Measurements from ENCODE around the gene CLCN1. TPM values are rescaled to one million over a fixed set of nuclear protein-coding genes. Genes with fewer than 3 reads are reported as not detected.
A peak's percentile ranks its signal among the peaks of the same experiment; 100 is the strongest.

The CLCN1 gene
- total RNA-seq, 1 experiment from 2014 or later, result 0.55 TPM

DNA sequence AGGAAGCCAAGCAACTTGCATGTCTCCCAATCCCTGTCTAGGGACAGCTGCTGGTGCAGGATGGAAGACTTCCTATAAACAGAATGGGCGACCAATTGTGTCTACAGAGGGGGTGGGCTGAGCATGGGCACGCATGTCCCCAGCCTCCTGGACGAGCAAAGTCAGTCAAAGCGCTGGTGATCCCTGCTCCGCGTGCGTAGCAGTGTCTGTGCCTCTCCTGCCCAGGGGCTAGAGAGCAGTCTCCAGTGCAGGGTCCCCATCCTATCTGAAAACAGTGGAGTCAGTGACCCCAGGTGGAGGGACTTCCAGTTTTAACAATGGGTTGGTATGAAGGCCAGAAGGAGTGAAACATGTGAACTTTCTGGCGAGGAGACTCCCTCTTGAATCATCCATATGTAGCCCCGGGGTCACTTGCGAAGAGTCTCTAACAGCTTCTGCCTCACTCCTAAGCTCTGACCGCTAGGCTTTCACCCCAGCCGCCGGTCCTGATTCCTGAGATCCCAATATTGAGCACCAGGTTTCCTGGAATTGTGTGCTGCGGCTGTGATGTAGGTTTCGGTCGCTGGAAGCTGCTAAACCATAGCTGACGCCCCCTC lies 28.5 kb upstream of the CLCN1 start:
- Histone ChIP-seq H4K20me1 (ENCODE audit: low read length) (peaks cover 18% of the 10 kb centered on the region; the same call in 1 of the 2 replicates), H3K27ac (ENCODE audit: low read length) (peak overlapping the region; percentile 26; the same call in 1 of the 2 replicates), H3K9ac (ENCODE audit: low read length) (peak overlapping the region; percentile 15; the same call in 1 of the 2 replicates), H3K27me3 (ENCODE audit: low read length) (no peaks in the 10 kb centered on the region), H3K4me3 (ENCODE audit: low read length) (no peak overlapping the region; the same call in 1 of the 2 replicates), H3K9me3 (ENCODE audit: low read length) (no peaks in the 10 kb centered on the region), H3K36me3 (ENCODE audit: low read depth, low read length) (peaks cover 19% of the 10 kb centered on the region), H3K4me2 (ENCODE audit: low read length) (peak overlapping the region; percentile 99; the same call in 1 of the 2 replicates), H3K79me2 (ENCODE audit: low read length) (peaks cover 49% of the 10 kb centered on the region), H2AFZ (ENCODE audit: low read length) (peak overlapping the region; percentile 79), H3K4me1 (ENCODE audit: insufficient read depth, low read length) (peaks cover 47% of the 10 kb centered on the region), H3K9me2 (replicated peaks; ENCODE audit: low read length) (no peaks in the 10 kb centered on the region), H3F3A (ENCODE audit: low read length, unreplicated experiment) (no peaks in the 10 kb centered on the region)
- BruUV-seq (replicated peaks), result TSS peak; percentile 14
- no peak for ATAC-seq
- POLR2A ChIA-PET (ENCODE audit: unreplicated experiment), result interaction anchor here (1.0 kb wide), 1 partner anchor 8 kb away, joined by 6 read pairs; no protein-coding TSS in a partner anchor
- intact Hi-C loops (cut with micrococcal nuclease), result no loop called here
- no peak for DNase-seq
- TF ChIP-seq, protein P1, sequence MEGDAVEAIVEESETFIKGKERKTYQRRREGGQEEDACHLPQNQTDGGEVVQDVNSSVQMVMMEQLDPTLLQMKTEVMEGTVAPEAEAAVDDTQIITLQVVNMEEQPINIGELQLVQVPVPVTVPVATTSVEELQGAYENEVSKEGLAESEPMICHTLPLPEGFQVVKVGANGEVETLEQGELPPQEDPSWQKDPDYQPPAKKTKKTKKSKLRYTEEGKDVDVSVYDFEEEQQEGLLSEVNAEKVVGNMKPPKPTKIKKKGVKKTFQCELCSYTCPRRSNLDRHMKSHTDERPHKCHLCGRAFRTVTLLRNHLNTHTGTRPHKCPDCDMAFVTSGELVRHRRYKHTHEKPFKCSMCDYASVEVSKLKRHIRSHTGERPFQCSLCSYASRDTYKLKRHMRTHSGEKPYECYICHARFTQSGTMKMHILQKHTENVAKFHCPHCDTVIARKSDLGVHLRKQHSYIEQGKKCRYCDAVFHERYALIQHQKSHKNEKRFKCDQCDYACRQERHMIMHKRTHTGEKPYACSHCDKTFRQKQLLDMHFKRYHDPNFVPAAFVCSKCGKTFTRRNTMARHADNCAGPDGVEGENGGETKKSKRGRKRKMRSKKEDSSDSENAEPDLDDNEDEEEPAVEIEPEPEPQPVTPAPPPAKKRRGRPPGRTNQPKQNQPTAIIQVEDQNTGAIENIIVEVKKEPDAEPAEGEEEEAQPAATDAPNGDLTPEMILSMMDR (conservative IDR thresholded peaks at IDR 0.05; ENCODE audit: low read depth, low read length), result no peak
- TF ChIP-seq EZH2phosphoT487 (IDR thresholded peaks at IDR 0.05; ENCODE audit: borderline replicate concordance, low read length) (no peak), EZH2 (IDR thresholded peaks at IDR 0.05; ENCODE audit: low read length, unreplicated experiment) (no peak)
- CTCF ChIA-PET, result interaction anchor here (0.9 kb wide), 2 partner anchors 12 to 72 kb away, joined by 3 to 5 read pairs; no protein-coding TSS in a partner anchor

DNA sequence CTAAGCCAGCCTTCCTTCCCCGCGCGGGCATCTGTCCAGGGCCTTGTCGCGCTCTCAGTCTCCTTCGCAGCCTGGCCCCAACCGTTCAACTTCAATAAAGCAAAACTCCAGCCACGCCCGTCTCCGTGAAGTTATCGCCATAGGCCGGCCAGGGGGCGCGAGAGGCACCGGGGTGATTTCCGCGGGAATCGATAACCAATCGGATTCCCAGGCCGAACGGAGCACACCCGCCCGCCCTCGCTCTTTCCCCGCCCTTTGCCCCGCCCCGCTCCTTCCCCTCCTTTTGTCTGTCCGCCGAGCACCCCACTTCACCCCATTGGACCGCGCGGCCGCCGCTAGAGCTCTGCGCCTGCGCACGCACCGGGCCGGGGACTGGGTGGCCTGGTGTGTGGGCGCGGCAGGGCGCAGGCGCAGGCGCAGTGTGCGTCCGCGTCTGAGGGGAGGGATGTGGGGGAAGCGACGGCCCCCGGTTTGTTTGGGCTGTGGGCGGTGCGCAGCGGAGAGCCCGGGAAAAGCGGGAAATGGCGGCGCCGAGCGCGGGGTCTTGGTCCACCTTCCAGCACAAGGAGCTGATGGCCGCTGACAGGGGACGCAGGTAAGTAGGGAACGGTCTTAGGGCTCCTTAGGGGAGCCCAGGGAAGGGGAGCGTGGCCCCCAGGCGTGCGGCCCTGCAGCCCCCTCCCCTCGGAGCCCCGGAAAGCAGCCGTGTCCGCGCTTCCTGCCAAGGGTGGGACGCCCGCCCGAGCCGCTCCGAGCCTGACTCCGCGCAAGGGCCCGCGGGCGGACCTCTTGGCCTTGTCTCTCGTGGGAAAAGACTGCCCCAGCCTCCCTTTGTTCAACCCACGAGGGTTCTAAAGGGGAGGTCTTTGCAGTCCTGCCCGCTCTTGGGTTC lies 27.7 kb upstream of the CLCN1 start, which contains the start of gene CASP2:
Gene CASP2 (plus strand): TSS at position 417 of the 892 bp plus-strand sequence. CDS start 105 bp downstream, at position 522.
- POLR2A ChIA-PET (ENCODE audit: unreplicated experiment), result interaction anchor here (1.0 kb wide), 1 partner anchor 9 kb away, joined by 6 read pairs; no protein-coding TSS in a partner anchor
- Histone ChIP-seq H3K4me2 (ENCODE audit: low read length) (peak within 1 kb of the TSS; percentile 99), H3K27me3 (ENCODE audit: low read length) (no peaks in the 10 kb centered on the region), H2AFZ (ENCODE audit: low read length) (peak within 1 kb of the TSS; percentile 79), H3K9me3 (ENCODE audit: low read length) (no peaks in the 10 kb centered on the region), H3K79me2 (ENCODE audit: low read length) (peaks cover 51% of the 10 kb centered on the region), H3K4me3 (ENCODE audit: low read length) (peak within 1 kb of the TSS; percentile 95), H3K36me3 (ENCODE audit: low read depth, low read length) (peaks cover 20% of the 10 kb centered on the region), H3K27ac (ENCODE audit: low read length) (peak within 1 kb of the TSS; percentile 87), H3K9ac (ENCODE audit: low read length) (peak within 1 kb of the TSS; percentile 99), H4K20me1 (ENCODE audit: low read length) (peaks cover 18% of the 10 kb centered on the region; the same call in 1 of the 2 replicates), H3K4me1 (ENCODE audit: insufficient read depth, low read length) (peaks cover 47% of the 10 kb centered on the region), H3F3A (ENCODE audit: low read length, unreplicated experiment) (no peaks in the 10 kb centered on the region), H3K9me2 (replicated peaks; ENCODE audit: low read length) (no peaks in the 10 kb centered on the region)
- ATAC-seq (peak; percentile 71), DNase-seq (peak; percentile 92)
- BruUV-seq (replicated peaks), result no TSS peak
- CTCF ChIA-PET, result interaction anchor here (0.9 kb wide), 2 partner anchors 11 to 73 kb away, joined by 3 to 5 read pairs; no protein-coding TSS in a partner anchor
- TF ChIP-seq, protein P1 (conservative IDR thresholded peaks at IDR 0.05; ENCODE audit: low read depth, low read length), result 0 out of 2 replicates have a peak, but pooled peaks have one; percentile 13
- TF ChIP-seq EZH2phosphoT487 (IDR thresholded peaks at IDR 0.05; ENCODE audit: borderline replicate concordance, low read length) (no peak), EZH2 (IDR thresholded peaks at IDR 0.05; ENCODE audit: low read length, unreplicated experiment) (no peak)
- intact Hi-C loops (cut with micrococcal nuclease), result loop anchor here (1.0 kb wide), 1 partner anchor 13 kb away; no protein-coding TSS in a partner anchor
